Osteocyte (in vitro differentiated cells): ENCODE measurements around the gene GEMIN2. TPM values are rescaled to one million over a fixed set of nuclear protein-coding genes. Genes with fewer than 3 reads are reported as not detected.

Experiments
- DNase-seq: peaks from one replicate; pipeline ENCODE4 v3.0.0; 2021; ENCODE audit warnings: mixed read lengths; ENCODE audit not compliant: unreplicated experiment; ENCODE audit errors: extremely low spot score
- H3K27ac Mint-ChIP-seq: one replicate; pipeline ENCODE4 v1.8.0; 2021; ENCODE audit warnings: mild to moderate bottlenecking, mixed read lengths; ENCODE audit not compliant: unreplicated experiment
- H3K27me3 Mint-ChIP-seq: one replicate; pipeline ENCODE4 v1.8.0; 2021; ENCODE audit warnings: mixed read lengths; ENCODE audit not compliant: unreplicated experiment
- H3K36me3 Mint-ChIP-seq: one replicate; pipeline ENCODE4 v1.8.0; 2021; ENCODE audit warnings: mixed read lengths; ENCODE audit not compliant: unreplicated experiment
- H3K4me1 Mint-ChIP-seq: one replicate; pipeline ENCODE4 v1.8.0; 2021; ENCODE audit warnings: mixed read lengths; ENCODE audit not compliant: unreplicated experiment
- H3K4me3 Mint-ChIP-seq: one replicate; pipeline ENCODE4 v1.8.0; 2021; ENCODE audit warnings: mild to moderate bottlenecking, moderate library complexity, mixed read lengths; ENCODE audit not compliant: unreplicated experiment
- H3K9me3 Mint-ChIP-seq: one replicate; pipeline ENCODE4 v1.8.0; 2021; ENCODE audit warnings: mixed read lengths; ENCODE audit not compliant: unreplicated experiment
- total RNA-seq: library from RNA; stranded (reverse); gene quantifications from 2 replicates; pipeline ENCODE4 v1.2.1, GENCODE V29; 2021
- TF ChIP-seq, protein P1 (sequence below): fragments of 200-600 bp; sonication (generic); IDR thresholded peaks from 2 replicates; pipeline ENCODE4 v1.5.0; 2021; ENCODE audit warnings: antibody characterized with exemption, mild to moderate bottlenecking, moderate library complexity

Gene GEMIN2
- total RNA-seq, 1 donor from 2014 or later = 14.9 TPM

DNA sequence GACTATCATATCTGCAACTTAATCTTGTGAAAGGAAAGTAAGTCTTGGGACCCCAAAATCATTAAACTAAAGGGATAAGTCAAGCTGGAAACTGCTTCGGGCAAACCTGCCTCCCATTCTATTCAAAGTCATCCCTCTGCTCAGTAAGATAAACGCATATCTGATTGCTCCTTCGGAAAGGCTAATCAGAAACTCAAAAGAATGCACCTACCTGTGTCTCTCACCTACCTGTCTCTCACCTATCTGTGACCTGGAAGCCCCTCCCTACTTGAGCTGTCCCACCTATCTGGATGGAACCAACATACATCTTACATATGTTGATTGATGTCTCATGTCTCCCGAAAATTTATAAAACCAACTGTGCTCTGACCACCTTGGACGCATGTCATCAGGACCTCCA, 31.0 kb upstream of the GEMIN2 start:
- Mint-ChIP-seq H3K4me3 (no peak overlapping the region), H3K27ac (no peak overlapping the region), H3K27me3 (no peaks in the 10 kb centered on the region)

DNA sequence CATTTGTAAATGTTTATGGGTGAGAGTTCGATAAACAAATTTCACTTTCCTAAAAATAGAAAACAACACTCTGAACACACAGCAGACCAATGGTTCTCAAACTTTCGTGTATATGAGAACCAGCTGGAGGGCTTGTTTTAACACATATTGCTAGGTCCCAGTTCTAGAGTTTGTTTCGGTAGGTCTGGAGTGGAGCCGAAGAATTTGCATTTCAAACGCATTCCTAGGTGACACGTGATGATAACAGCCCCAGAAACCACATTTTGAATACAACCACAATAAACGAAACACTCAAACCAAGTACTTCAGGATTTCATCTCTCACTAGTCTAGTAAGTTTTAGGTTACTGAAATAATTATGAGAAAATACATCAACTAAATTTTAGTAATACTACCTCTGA, 28.2 kb upstream of the GEMIN2 start:
- Mint-ChIP-seq H3K36me3 (peaks cover 52% of the 10 kb centered on the region), H3K27me3 (no peaks in the 10 kb centered on the region), H3K4me1 (no peaks in the 10 kb centered on the region), H3K9me3 (no peaks in the 10 kb centered on the region), H3K4me3 (no peak overlapping the region), H3K27ac (no peak overlapping the region)
- TF ChIP-seq, protein P1, sequence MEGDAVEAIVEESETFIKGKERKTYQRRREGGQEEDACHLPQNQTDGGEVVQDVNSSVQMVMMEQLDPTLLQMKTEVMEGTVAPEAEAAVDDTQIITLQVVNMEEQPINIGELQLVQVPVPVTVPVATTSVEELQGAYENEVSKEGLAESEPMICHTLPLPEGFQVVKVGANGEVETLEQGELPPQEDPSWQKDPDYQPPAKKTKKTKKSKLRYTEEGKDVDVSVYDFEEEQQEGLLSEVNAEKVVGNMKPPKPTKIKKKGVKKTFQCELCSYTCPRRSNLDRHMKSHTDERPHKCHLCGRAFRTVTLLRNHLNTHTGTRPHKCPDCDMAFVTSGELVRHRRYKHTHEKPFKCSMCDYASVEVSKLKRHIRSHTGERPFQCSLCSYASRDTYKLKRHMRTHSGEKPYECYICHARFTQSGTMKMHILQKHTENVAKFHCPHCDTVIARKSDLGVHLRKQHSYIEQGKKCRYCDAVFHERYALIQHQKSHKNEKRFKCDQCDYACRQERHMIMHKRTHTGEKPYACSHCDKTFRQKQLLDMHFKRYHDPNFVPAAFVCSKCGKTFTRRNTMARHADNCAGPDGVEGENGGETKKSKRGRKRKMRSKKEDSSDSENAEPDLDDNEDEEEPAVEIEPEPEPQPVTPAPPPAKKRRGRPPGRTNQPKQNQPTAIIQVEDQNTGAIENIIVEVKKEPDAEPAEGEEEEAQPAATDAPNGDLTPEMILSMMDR = no peak
- DNase-seq = no peak

More for the DNA sequence above, 31.0 kb upstream of the GEMIN2 start:
- no peaks in the 10 kb centered on the region for H3K9me3 Mint-ChIP-seq
- peaks cover 52% of the 10 kb centered on the region for H3K36me3 Mint-ChIP-seq
- TF ChIP-seq, protein P1 = no peak
- H3K4me1 Mint-ChIP-seq = no peaks in the 10 kb centered on the region
- no peak for DNase-seq

DNA sequence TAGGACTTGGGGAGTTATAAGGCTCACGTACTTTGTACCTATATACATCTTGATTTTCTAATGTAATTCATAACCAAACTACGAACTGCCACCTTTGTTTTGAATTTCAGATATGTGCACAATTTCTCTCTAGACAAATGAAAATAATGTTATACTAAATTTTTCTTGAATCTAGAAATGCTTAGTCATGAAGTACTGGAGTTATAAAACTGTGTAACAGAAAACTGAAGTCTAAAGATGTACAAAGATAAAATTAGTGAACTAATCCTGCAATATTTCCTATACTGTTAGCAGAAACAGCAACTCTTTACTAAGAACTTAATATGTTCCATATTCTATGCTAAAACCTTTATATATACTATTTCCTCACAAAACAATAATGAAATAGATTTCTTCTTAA, 26.6 kb upstream of the GEMIN2 start:
- DNase-seq = no peak
- TF ChIP-seq, protein P1 = no peak
- no peaks in the 10 kb centered on the region for H3K27me3 Mint-ChIP-seq
- H3K9me3 Mint-ChIP-seq = no peaks in the 10 kb centered on the region
- H3K4me1 Mint-ChIP-seq = peaks cover 2% of the 10 kb centered on the region
- H3K27ac Mint-ChIP-seq = no peak overlapping the region
- H3K36me3 Mint-ChIP-seq = peaks cover 56% of the 10 kb centered on the region
- no peak overlapping the region for H3K4me3 Mint-ChIP-seq

DNA sequence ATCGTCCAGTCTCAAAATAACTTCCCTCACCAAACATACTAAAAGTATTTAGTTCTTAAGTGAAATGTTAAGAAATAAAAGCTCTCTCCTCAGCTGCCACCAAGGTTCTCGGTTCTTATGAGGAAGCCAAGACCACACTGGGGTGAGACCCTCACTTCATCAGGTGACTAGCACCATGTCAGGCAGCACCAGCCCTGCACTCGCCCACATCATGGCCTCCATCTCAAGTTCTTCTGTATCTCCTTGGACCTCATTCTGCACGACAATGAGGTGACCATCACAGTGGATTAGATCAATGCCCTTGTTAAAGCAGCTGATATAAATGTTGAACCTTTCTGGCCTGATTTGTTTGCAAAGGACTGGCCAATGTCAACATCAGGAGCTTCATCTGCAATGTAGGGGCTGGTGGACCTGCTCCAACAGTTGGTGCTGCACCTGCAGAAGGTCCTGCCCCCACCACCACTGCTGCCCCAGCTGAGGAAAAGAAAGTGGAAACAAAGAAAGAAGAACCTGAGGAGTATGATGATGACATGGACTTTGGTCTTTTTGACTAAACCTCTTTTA, 23.5 kb upstream of the GEMIN2 start:
- TF ChIP-seq, protein P1 = no peak
- Mint-ChIP-seq H3K9me3 (no peaks in the 10 kb centered on the region), H3K27me3 (no peaks in the 10 kb centered on the region), H3K4me1 (peaks cover 9% of the 10 kb centered on the region), H3K4me3 (no peak overlapping the region), H3K27ac (no peak overlapping the region), H3K36me3 (peaks cover 49% of the 10 kb centered on the region)
- DNase-seq = no peak

DNA sequence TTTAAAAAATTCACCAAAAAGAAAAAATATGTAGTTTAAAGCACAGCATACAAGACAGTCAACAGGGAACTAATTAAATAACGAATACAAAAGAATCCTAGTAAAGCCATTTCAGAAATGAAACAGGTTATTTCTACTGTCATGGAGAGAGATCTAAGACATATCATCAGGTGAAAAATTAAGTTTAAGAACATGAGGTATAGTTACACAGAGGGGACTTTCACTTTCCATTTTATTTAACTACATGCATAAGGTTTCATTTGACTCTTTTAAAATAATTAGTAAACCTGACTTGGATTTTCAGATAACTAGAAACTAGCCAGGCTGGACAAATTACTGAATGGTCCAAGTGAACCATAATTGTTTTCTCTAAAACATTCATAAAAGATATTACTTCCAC, 22.4 kb upstream of the GEMIN2 start:
- no peak for DNase-seq
- no peak overlapping the region for H3K27ac Mint-ChIP-seq
- H3K4me3 Mint-ChIP-seq = no peak overlapping the region
- TF ChIP-seq, protein P1 = no peak
- H3K4me1 Mint-ChIP-seq = peaks cover 10% of the 10 kb centered on the region
- no peaks in the 10 kb centered on the region for H3K9me3 Mint-ChIP-seq
- H3K36me3 Mint-ChIP-seq = peaks cover 42% of the 10 kb centered on the region
- no peaks in the 10 kb centered on the region for H3K27me3 Mint-ChIP-seq
